Tibial nerve (tissue), 4 donors: ENCODE data around the gene DENND5B.

Experiments
- CTCF ChIP-seq, 5 experiments: fragments of 200-600 bp in 3 of 5; fragments of 450-650 bp in 2 of 5; sonication (generic) in 3 of 5; IDR thresholded peaks; one replicate each; pipeline ENCODE4 v1.5.1; 2016 to 2019; ENCODE audit warnings: antibody characterized with exemption in 5 of 5, mild to moderate bottlenecking in 3 of 5, moderate library complexity in 2 of 5
- EP300 ChIP-seq, 2 donors: sonication (generic); formaldehyde crosslinking; IDR thresholded peaks; one replicate each; pipeline ENCODE4 v1.6.1; 2017; ENCODE audit warnings: antibody characterized with exemption in 2 of 2, mild to moderate bottlenecking in 1 of 2
- POLR2A ChIP-seq, 2 donors: fragments of 450-650 bp; IDR thresholded peaks; one replicate each; pipeline ENCODE4 v1.6.1; 2017; ENCODE audit warnings: antibody characterized with exemption in 2 of 2, mild to moderate bottlenecking in 2 of 2, moderate library complexity in 2 of 2

- TF ChIP-seq CTCF (IDR thresholded peaks at IDR 0.05): no peak
- no peak for TF ChIP-seq EP300 (IDR thresholded peaks at IDR 0.05)
- no peak for TF ChIP-seq POLR2A (IDR thresholded peaks at IDR 0.05)
Observed at GRCh38 chr12:31456562-31456961, 134.4 kb downstream of the DENND5B start.
